Measurements from ENCODE around the gene RGS7. TPM values are rescaled to one million over a fixed set of nuclear protein-coding genes. Genes with fewer than 3 reads are reported as not detected.

RGS7 gene
- total RNA-seq, 1 donor from 2014 or later: not detected

DNA sequence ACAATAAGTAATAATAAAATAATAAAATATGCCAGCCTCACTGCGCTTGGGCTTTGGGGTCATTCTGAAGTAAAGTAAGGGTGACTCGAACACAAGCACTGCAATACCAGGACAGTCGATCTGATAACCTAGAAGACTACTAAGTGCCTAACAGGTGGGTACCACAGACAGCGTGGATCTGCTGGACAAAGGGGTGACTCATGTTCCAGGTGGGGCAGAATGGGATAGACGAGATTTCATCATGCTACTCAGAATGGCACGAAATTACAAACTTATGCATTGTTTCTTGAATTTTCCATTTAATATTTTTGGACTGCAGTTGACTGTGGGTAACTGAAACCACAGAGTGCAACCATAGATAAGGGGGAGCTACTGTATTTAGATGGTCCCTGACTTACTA, 523.9 kb downstream of the RGS7 start:
- no peak for DNase-seq (ENCODE audit: low read depth)

DNA sequence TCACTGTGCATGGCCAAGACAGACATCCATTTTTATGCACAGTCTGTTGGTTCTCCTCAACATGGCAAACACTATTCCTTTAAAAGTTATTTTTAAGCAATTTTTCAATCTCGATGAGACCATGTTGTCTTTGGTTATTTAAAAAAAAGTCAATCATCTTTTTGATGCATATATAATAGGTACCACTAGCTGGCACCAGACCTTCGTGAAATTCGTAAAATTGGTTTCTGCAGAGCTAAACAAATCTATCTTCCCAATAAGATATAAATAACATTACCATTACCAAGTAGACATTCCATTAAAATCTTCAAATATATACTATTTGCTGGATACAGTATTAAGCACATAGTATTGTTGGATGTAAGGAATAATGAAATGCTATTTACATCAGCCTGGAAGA, 525.1 kb downstream of the RGS7 start:
- no peak for DNase-seq (ENCODE audit: low read depth)

DNA sequence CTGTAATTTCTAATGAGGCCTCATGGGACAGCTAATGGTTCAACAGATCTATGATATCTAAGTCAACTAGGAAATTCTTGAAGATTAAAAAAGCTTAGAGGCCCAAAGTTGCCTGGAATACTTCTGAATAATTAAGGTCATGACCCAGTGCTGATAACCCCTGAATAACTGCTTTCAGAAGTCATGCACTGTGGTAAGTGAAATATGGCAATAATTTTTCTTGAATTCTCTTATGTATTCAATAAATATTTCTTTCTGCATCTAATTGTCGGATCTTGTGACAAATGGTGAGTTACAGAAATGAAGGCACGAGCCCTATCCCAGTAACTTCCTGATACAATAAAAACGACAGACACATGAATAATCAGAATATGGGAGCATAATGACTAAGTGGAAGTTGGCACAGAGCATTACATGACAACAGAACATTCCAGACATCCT, 525.8 kb downstream of the RGS7 start:
- DNase-seq (ENCODE audit: low read depth): peak; percentile 26

DNA sequence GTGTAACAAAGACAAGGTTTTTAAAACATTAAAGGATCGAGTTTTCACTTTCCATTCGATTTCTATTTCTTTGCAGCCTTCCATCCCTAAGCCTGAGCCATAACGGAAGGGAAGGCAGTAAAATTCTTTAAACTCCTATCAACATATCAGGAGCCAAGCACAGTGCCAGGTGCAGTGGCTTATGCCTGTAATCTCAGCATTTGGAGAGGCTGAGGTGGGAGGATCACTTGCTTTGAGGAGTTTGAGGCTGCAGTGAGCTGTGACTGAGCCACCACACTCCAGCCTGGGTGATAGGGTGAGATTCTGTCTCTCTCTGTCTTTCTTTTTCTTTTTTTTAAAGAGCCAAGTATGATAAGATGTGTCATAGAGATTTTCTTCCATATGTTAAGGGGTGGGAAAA, 527.5 kb downstream of the RGS7 start:
- DNase-seq (ENCODE audit: low read depth): no peak

DNA sequence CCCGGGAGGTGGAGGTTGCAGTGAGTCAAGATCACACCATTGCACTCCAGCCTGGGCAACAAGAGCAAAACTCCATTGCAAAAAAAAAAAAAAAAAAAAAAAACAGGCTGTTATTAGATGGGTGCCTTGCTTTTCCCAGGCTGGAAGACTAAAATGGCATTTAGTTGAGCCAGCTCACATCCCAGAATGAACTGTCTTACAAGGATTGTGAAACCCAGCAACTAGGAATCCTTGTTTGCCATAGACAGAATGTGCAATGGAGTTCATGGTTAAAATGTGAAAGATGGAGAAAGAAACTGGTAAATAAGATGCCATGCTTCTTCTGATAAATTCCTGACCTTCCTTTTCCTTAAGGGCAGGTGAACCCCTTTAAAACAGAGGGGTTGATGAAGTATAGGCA, 529.2 kb downstream of the RGS7 start:
- no peak for DNase-seq (ENCODE audit: low read depth)

DNA sequence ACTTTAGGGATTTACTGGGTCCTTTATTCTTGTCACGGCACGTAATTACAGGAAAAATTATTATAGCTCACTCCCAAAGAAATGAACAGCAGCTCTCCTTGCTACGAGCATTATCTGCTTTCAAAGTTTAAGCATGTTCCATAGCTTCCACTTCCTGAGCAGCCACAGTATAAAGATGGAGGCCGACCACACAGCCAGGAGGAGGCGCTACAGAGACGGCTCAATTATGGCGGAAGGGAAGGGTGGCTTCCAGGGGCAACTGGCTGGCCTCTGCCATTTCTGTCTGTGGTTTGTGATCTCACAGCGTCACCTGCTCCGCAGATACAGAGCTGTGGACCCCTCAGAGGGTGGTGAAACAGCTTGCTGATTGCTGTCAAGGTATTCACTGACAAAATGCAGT, 532.8 kb downstream of the RGS7 start:
- DNase-seq (ENCODE audit: low read depth): no peak

DNA sequence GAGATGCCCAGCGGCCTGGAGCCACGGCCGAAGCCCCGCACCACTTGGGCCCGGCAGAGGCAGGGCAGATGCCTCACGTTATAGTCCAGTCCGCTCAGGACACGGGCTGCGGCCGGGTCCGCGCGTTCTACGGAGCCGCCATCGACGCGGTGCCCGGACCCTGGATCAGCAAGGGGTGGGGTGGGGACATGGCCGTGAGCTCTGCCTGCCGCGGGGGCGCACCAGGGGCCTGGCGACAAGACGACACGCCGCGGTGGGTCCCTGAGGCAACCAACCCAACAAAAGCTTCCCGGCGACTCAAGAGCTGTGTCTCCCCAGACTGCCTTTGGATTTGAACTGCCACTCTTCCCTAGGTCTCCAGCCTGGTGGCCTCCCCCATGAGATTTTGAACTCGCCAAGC, 533.6 kb downstream of the RGS7 start:
- DNase-seq (ENCODE audit: low read depth): no peak

DNA sequence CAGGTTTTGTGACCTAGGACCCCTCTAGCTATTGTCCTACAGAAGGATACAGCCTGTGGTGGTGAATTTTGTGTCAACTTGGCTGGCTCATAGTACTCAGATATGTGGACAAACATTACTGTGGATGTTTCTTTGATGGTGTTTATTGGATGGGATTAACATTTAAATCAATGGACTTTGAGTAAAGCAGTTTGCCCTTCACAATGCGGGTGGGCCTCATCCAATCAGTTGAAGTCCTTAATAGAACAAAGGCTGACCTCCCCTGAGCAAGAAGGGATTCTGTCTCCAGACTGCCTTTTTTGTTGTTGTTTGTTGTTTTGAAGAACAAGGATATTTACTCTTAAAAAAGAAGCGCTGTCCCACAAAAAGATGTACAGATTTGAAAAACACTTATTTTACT, 535.1 kb downstream of the RGS7 start:
- DNase-seq (ENCODE audit: low read depth): no peak

DNA sequence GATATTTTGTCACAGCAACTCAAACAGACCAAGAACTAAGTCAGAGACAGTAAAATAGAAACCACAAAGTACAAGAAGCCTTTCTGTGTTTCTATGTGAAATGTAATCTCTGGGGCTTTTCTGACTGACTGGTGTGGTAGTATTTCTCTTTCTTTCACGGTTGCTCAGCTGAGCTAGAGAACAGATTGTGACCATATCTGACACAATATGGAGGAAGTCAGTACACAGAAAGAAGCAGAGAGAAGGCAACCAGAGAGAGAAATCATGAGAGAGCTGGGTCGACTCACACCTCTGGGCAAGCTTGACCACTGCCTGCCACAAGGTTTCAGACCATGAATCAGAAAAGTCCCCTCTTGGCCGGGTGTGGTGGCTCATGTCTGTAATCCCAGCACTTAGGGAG, 536.2 kb downstream of the RGS7 start:
- DNase-seq (ENCODE audit: low read depth): peak; percentile 32

DNA sequence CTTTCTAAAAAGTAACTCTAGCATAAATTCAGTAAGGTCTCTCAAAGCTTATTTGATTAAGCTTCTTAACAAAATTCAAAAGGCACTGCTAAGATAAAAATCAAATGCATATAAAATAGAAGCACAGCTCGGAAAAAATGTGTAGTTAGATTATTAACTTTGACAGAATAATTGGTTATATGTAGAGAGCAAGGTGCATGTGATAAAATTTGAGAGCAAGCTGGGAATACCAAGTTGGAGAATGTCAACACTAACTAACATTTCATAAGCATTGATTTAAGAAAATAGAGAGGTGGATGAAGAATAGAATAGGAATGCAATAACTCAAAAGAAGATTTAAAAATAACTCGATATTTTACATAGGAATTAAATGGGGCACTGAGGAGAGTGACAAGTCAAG, 540.5 kb downstream of the RGS7 start:
- DNase-seq (ENCODE audit: low read depth): no peak

DNA sequence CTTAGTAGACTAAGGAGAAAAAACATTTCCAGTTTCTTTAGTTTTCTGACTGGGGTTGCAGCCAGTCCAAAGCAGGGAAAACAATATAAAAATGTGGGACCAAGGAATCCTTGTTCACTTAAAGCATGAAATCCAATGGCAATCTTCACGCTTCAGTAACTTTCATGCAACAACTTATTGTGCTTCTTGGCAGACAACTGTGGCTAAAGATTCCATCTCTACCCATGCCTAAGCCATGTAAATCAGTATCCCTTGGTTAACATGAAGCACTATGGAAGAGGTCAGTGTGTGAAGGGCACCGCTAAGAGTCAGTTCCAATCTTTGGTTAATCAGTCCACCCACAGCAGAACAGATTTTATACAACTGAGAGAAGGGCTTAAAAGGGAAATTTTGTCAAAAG, 543.3 kb downstream of the RGS7 start:
- DNase-seq (ENCODE audit: low read depth): peak; percentile 28

DNA sequence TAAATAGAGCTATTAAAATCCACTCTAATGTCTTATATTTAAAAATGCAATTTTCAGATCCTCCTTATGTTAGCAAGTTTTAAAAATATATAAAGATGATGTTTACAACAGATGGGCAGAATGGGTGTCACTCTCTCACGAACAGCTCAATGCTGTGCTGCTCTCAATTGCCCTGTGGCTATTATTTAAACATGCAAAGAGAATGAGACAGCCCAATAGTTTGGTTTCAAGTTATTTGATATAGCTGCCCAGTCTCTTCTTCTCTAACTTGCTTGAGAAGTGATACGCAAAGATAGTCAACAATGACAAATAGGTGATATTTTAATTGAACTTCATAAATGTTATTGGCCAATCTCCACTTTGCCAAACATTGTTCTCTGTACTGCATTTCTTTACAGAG, 545.7 kb downstream of the RGS7 start:
- DNase-seq (ENCODE audit: low read depth): no peak

DNA sequence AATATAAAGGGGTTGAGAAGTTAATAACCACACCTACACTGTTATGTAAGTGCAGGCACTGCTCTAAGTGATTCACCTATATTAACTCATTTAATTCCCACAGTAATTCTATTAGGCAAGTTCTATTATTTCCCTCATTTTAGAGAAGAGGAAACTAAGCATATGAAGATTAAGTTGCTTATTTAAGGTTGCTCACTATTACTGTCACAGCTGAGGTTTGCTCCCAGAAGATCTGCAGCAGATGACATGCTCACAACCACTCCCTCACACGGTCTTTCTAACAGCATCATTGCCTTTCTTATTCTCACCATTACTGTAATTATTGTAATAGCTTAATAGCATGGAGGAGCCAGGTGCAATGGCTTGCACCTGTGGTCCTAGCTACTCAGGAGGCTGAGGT, 548.6 kb downstream of the RGS7 start:
- no peak for DNase-seq (ENCODE audit: low read depth)

DNA sequence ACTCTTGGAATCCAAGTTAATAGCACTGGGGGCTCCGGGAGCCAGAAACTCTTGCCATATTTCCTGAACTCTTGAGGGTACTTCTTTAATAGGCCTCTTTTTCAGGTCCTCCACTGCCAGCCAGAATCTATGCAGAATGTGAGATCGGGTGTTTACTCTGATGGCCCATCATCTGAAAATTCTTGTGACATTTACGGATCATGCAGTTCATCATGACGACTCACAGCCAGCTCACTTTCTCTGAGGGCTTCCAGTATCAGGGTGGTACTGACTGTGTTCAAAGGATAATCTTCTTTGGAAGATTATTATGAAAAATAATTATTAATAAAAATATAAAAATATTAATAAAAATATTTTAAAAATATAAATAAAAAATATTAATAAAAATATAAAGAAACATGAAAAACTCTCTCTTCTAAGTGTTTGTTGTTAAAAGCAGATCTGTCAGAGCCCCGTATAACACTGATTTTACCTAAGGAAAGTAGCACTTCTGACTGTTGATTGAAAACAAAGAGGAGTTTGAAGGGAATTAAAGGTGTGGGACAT, 550.7 kb downstream of the RGS7 start:
- DNase-seq (ENCODE audit: low read depth): no peak

DNA sequence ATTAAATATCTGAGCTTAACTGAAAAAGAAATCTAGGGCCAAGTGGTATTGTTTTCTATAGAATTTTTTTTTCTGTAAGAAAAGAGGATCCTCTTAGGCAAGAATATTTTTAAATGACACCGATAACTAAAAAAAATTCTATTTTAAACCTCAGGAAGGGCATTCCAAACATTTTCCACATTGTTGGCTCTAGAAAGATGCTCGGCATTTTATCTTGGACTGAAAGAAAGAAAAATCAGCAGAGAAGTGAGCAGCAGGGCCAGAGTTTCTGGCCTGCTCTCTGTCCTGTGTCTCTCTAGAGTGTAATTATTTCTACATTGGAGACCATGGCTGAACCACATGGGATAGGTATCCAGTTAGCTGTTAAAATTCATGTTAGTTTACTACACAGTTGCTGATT, 552.5 kb downstream of the RGS7 start:
- DNase-seq (ENCODE audit: low read depth): no peak

DNA sequence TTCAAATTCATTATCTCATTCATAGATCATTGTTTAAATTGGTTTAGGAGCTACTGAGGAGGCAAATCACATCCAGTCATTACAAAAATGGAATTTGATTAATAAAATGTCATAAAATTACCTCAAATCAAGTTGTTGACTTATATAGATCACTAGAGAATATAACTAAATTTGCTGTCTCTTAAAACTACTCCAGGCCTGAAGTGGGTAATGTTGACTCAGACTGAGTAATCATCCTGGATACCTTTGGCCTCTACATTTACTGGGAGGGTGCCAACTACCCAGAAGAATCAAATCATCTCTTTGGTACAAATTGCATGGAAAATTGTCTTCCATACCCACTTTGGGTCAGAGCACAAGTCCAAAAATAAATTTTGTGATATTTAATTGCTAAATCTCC, 553.9 kb downstream of the RGS7 start:
- DNase-seq (ENCODE audit: low read depth): peak; percentile 71

DNA sequence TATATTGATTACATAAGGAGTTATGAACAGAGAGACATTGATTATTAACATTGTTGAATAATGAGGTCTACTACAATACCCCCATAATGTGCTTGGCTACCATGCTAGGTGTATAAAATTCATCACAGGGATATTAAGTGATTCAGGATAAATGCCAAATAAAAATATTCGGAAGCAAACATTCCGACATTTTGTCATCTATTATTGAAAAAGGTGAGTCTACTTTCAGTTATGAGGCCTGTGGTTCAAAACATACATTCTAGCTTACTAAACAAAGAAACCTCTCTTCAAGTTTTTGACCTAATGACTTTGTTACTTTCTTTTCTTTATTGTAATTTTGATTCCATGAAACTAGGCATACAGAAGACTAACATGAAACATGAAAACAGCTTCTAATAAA, 554.7 kb downstream of the RGS7 start:
- DNase-seq (ENCODE audit: low read depth): no peak

DNA sequence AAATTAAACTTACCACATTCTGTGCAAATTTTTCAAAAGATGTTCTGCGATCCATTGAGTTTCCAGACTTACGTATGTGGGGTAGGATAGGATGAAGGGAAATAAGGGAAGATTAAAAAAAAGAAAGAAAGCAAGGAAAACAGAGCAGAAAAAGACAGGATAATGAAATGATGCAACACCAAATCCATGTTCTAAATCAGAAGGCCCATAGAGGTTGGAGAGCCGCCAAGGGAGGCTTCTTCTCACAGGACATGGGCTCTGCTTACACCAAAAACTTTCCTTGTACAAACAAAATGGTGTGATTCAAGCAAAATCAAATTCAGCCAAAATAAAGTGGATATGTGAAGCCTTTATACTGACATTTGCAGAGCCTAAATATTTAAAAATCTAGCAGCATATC, 555.6 kb downstream of the RGS7 start:
- DNase-seq (ENCODE audit: low read depth): no peak

DNA sequence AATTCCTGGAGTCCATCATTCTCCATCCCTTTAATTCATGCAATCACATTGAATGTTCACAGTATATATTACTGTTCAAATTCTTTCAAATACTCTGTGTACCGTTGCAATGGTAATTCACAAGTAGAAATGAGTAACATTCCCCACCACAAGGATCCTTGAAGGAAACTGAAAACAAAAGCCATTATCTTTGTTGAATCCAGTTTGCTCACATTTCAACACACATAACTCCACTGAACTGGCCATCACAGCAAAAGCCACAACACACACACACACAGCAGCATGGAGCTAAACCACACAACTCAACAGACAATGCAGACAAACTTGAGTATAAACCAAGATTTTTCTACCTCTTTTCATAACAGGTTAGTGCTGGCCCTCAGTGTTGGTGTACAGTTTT, 556.7 kb downstream of the RGS7 start:
- peak; percentile 48 for DNase-seq (ENCODE audit: low read depth)

DNA sequence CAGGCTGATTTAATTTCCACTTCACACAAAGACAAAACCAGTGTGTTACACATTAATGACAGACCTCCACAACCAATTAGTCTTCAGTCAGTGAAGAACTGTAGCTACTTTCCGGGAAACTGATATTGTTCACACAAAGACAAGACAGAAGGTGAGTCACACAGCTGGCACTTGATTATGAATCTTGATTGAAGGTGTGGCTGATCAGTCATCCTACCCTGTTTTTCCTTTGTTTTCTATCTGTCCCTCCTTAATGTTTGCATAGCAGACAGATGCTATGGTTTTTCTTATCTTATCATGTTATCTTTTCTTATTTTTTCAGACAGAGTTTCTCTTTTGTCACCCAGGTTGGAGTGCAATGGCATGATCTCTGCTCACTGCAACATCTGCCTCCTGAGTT, 560.0 kb downstream of the RGS7 start:
- peak; percentile 76 for DNase-seq (ENCODE audit: low read depth)

DNA sequence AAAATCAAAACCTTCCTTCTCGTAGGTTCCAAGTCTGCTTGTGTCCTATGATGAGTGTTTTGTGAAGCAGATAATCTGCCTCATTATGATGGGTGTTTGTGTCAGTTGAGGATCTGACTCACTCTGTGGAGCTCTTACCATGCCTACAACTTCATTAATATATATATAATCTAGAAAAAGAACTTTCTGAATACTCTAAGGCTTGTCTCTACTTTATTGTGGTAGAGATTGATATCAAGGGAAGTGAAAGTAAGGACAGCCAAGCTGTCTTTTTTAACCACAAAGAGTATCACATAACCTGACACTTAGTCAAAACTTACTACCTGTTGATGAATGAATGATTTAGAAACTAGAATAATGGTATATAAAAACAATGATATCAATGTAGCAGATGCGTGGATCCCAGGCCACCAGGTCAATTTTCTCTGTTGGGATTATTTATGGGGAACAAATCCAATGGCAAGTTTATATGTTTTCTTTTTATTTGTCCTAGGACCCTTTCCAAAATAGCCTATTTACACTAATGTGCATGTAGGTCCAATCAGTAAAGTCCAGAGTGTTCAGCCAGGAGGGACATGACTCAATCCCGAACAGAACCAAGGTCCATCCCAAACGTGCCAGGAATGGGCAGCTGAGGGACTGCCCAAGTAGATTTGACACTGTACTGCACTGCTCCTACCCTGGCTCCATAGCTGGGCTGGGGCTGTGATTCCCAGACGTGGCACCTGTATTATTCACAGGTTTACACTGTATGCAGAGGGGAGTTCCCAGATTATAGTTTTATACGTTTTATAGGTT, 562.8 kb downstream of the RGS7 start:
- no peak for DNase-seq (ENCODE audit: low read depth)

DNA sequence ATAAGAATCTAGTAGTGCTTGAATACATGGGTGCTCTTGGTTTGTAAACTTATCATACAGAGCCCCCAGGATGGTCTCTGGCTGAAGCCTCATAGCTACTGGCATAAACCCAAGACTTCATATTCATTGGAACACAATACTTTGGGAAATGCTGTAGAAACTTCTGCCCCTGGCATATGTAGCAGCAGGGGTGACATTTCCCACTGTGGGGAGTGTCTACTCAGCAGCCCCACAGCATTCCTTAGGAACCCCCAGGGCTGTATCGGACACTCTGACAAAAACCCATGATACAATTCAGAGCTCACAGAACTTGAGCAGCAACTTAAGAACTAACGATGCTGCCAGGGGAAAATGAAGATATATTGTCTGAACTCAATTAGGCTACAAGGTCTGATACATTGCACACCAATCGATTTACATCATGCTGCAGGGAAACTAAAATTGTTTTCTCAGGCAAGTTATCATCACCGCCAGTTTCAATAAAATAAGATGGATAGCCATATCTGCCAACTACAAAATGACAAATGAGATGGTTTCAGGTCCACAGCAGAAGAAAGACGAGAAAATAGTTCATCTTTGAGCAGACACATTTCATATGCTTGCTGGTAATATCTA, 564.0 kb downstream of the RGS7 start:
- DNase-seq (ENCODE audit: low read depth): no peak

DNA sequence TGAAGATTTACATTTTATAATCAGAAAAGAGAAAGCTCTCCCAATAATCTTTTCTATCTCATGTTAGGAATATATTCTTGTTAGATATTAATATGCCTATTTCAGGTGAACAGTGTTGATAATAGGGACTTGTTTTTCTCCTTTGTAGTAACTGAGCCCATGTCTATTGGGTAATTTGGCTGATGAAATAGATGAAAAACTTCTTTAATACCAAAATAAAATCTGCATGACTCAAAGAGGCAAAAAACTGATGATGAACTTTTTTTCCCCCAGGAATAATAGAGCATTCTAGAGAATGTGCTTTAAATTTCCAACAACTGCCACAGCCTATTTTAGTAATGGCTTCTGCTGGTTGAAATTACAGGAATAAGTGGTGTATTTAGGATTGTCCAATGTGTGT, 566.1 kb downstream of the RGS7 start:
- DNase-seq (ENCODE audit: low read depth): no peak

DNA sequence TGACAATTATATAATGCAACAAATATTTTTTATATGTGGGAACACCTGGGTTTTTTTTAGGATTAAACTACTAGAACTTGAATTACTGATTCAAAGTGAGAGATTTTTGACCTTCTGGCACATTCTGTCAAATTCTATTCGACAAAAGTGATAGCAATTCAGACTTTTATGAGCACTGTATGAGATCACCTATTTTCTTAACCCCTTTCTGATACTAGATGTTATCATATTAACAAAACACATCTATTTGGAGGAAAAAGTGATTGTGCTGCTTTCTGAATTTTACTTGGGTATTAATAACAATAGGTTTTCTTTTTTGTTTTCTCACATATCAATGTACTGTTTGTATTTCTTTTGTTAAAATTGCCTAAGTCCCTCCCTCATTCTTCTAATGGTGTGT, 570.1 kb downstream of the RGS7 start:
- DNase-seq (ENCODE audit: low read depth): no peak

All from renal cortical epithelial cell (primary cell).